ENCODE data around the gene DPP9.

DNA sequence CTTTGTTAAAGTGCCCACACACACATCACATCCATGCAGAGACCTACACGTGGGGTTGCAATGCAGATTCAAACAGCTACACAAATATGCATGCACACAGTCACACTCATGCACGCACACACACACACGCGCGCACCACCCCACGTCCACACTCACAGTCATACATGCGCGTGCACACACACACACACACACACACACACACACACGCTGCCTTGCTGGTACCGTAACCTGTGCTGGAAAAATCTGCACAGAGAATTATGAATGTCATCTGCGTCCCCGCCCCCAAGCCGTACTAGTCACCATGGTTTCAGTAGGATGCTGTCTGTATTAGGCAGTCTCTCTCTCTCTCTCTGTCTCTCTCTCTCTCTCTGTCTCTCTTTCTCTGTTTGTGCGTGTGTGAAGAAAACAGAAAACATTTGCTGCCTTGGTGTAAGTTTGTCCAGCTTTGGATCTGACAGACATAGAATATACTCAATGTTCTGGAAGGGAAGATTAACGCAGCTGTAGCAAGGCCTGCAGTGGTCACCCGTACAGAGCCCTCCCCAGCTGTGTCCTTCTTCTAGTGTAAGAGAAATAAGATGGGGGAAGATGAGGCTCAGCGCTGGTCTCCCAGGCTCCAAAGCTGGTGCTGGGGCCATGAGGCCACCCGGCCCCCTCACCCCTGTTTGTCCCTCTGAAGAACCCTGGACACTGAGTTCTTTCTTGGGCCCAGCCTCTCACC lies 26.4 kb upstream of the DPP9 start:
- TF ChIP-seq, protein P1, sequence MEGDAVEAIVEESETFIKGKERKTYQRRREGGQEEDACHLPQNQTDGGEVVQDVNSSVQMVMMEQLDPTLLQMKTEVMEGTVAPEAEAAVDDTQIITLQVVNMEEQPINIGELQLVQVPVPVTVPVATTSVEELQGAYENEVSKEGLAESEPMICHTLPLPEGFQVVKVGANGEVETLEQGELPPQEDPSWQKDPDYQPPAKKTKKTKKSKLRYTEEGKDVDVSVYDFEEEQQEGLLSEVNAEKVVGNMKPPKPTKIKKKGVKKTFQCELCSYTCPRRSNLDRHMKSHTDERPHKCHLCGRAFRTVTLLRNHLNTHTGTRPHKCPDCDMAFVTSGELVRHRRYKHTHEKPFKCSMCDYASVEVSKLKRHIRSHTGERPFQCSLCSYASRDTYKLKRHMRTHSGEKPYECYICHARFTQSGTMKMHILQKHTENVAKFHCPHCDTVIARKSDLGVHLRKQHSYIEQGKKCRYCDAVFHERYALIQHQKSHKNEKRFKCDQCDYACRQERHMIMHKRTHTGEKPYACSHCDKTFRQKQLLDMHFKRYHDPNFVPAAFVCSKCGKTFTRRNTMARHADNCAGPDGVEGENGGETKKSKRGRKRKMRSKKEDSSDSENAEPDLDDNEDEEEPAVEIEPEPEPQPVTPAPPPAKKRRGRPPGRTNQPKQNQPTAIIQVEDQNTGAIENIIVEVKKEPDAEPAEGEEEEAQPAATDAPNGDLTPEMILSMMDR (conservative IDR thresholded peaks at IDR 0.05; ENCODE audit: low read length): no peak
- no peak for TF ChIP-seq EZH2phosphoT487 (IDR thresholded peaks at IDR 0.05; ENCODE audit: borderline replicate concordance, low read depth, low read length)

Data from OCI-LY7 (cell line).